SK-N-MC (cell line): ENCODE measurements around the gene PDCD10.

ENCODE experiments used
- EZH2 ChIP-seq: fragments of 200-600 bp; sonication (generic); IDR thresholded peaks from one replicate; pipeline ENCODE4 v1.6.1; 2017; ENCODE audit warnings: antibody characterized with exemption
- FOXP2 ChIP-seq: optimal IDR thresholded peaks from 2 replicates; pipeline ENCODE3; 2011; ENCODE audit warnings: mild to moderate bottlenecking, moderate library complexity; ENCODE audit not compliant: insufficient read depth; ENCODE audit errors: extremely low read length, control extremely low read depth
- POLR2AphosphoS5 ChIP-seq: IDR thresholded peaks from 2 replicates; pipeline ENCODE4 v1.6.1; 2012; ENCODE audit warnings: mild to moderate bottlenecking, low read depth, low read length, borderline replicate concordance

- no peak for TF ChIP-seq POLR2AphosphoS5
- no peak for TF ChIP-seq EZH2
- TF ChIP-seq FOXP2, result no peak
Observed at GRCh38 chr3:167772992-167773391, 38.3 kb upstream of the PDCD10 start.
